Measurements from ENCODE around the gene STK11.

DNA sequence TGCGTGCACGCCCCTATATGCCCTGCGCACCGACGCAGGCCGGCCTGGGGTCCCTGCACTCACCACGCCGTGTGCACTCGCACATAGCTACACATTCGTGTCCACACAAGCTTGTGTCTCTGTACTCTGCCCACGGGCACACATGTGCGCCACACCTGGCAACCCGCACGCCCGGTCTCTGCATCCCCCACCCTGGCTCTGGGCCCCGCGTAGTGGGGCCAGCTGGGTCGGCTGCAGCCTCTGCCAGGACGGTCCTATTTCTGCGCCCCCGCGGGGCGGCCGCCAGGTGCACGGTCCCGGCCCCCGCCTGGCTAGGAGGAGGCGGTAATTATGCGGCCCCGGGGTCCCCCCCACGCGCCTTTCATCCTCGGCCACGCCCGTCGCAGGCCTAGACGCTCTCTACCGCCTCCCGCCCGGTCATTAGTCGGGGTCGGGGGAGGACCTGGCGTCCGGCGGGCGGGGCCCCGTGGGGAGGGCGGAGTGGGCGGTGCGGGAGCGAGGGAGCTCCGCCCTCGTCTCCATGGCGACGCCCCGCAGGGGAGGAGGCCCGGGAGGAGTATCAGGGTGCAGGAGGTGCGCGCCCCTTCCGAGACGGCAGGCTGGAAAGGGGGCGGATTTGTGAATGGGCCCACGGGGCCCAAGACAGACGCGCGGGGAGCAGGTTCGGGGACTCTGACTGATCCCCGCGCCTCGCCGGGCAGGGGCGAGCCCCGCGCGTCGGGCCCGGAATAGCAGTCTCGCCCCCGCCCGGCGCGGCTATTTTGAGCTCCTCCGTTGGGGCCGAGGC lies 60.7 kb downstream of the STK11 start:
- TF ChIP-seq CTCF (IDR thresholded peaks at IDR 0.05; ENCODE audit: poor library complexity, severe bottlenecking), result no peak
- TF ChIP-seq MXI1 (conservative IDR thresholded peaks at IDR 0.05; ENCODE audit: poor library complexity, severe bottlenecking), result no peak
- TF ChIP-seq EP300 (conservative IDR thresholded peaks at IDR 0.05; ENCODE audit: poor library complexity, severe bottlenecking), result no peak
- no peak for TF ChIP-seq TAF1 (IDR thresholded peaks at IDR 0.05; ENCODE audit: low read depth)
- TF ChIP-seq EZH2 (IDR thresholded peaks at IDR 0.05; ENCODE audit: borderline replicate concordance, insufficient read depth, low read length, poor library complexity, severe bottlenecking), result no peak
- TF ChIP-seq RAD21 (conservative IDR thresholded peaks at IDR 0.05), result no peak
- peak; percentile 5 for TF ChIP-seq POLR2AphosphoS5 (IDR thresholded peaks at IDR 0.05)
- TF ChIP-seq REST (IDR thresholded peaks at IDR 0.05; ENCODE audit: borderline replicate concordance), result no peak

Data from neural cell (in vitro differentiated cells).